Endothelial cell of umbilical vein (primary cell): Measurements from ENCODE around the gene DMRTC2.

Experiments
- EZH2 ChIP-seq: IDR thresholded peaks from 2 replicates; pipeline ENCODE4 v1.6.1; 2012; ENCODE audit warnings: borderline replicate concordance, low read depth, mild to moderate bottlenecking, moderate library complexity, low read length, inconsistent platforms; ENCODE audit not compliant: severe bottlenecking
- JUN ChIP-seq: IDR thresholded peaks from 2 replicates; pipeline ENCODE4 v1.6.1; 2011; ENCODE audit warnings: borderline replicate concordance, low read depth; ENCODE audit not compliant: insufficient read length, insufficient read depth
- POLR2A ChIP-seq: IDR thresholded peaks from 2 replicates; pipeline ENCODE4 v1.6.1; 2012; ENCODE audit warnings: low read depth, mild to moderate bottlenecking, control low read depth, low read length

GRCh38 chr19:41876847-41877832 is 32.3 kb downstream of the DMRTC2 start, which contains the start of gene CD79A:
- TF ChIP-seq EZH2 (no peak), POLR2A (no peak), JUN (no peak)
